Fibroblast of lung (primary cell): ENCODE measurements around the gene SAMD13. TPM values are rescaled to one million over a fixed set of nuclear protein-coding genes. Genes with fewer than 3 reads are reported as not detected.

ENCODE experiments used
- DNase-seq, 2 donors: peaks; one replicate each; pipeline versions ENCODE4 v3.0.0 to v3.0.0-alpha.2; 2010; ENCODE audit warnings: low read depth in 2 of 2
- H2AFZ ChIP-seq: 2 replicates; pipeline ENCODE4 v1.5.1; 2012; ENCODE audit warnings: low read length, control low read depth, inconsistent platforms
- H3K27ac ChIP-seq: 2 replicates; pipeline ENCODE4 v1.5.1; 2011; ENCODE audit warnings: low read length, control low read depth; ENCODE audit not compliant: insufficient read depth
- H3K27me3 ChIP-seq: 2 replicates; pipeline ENCODE4 v1.5.1; 2011; ENCODE audit warnings: mild to moderate bottlenecking, low read length; ENCODE audit not compliant: control insufficient read depth, insufficient read depth
- H3K36me3 ChIP-seq: 2 replicates; pipeline ENCODE4 v1.5.1; 2011; ENCODE audit warnings: low read length; ENCODE audit not compliant: control insufficient read depth, insufficient read depth
- H3K4me1 ChIP-seq: 2 replicates; pipeline ENCODE4 v1.5.1; 2011; ENCODE audit warnings: low read length; ENCODE audit not compliant: control insufficient read depth, insufficient read depth; ENCODE audit errors: extremely low read depth
- H3K4me2 ChIP-seq: 2 replicates; pipeline ENCODE4 v1.5.1; 2011; ENCODE audit warnings: low read length, control low read depth; ENCODE audit not compliant: insufficient read depth; ENCODE audit errors: extremely low read depth
- H3K4me3 ChIP-seq, 4 experiments: fragments of 200-600 bp in 1 of 4; sonication (generic) in 1 of 4; replicated peaks in 1 of 4; 2 replicates each; pipeline ENCODE4 v1.5.1; 2011 to 2016; ENCODE audit warnings: low read length in 4 of 4, low read depth in 3 of 4, mild to moderate bottlenecking in 3 of 4, control low read depth in 2 of 4, inconsistent platforms in 1 of 4, mixed read lengths in 1 of 4; ENCODE audit not compliant: insufficient read depth in 1 of 4; ENCODE audit errors: control extremely low read depth in 1 of 4
- H3K79me2 ChIP-seq: 2 replicates; pipeline ENCODE4 v1.5.1; 2012; ENCODE audit warnings: mild to moderate bottlenecking, low read length, inconsistent platforms; ENCODE audit not compliant: control insufficient read depth, insufficient read depth
- H3K9ac ChIP-seq: 2 replicates; pipeline ENCODE4 v1.5.1; 2011; ENCODE audit warnings: mild to moderate bottlenecking, low read length, control low read depth; ENCODE audit not compliant: insufficient read depth
- H3K9me3 ChIP-seq: 2 replicates; pipeline ENCODE4 v1.5.1; 2012; ENCODE audit warnings: low read depth, low read length; ENCODE audit not compliant: control insufficient read depth, insufficient read depth
- H4K20me1 ChIP-seq: 2 replicates; pipeline ENCODE4 v1.5.1; 2011; ENCODE audit warnings: low read length; ENCODE audit not compliant: control insufficient read depth, insufficient read depth; ENCODE audit errors: extremely low read depth
- EZH2 ChIP-seq: IDR thresholded peaks from 2 replicates; pipeline ENCODE4 v1.5.1; 2012; ENCODE audit warnings: low read length, control low read depth, mild to moderate bottlenecking; ENCODE audit errors: missing control alignments
- polyA minus RNA-seq: library from RNA; depleted of rRNA, polyadenylated mRNA; stranded (reverse); fragments of >200 nt; gene quantifications from 2 replicates; pipeline ENCODE4 v1.2.3, GENCODE V29; 2011; ENCODE audit warnings: low replicate concordance
- polyA plus RNA-seq, 2 donors: library from polyadenylated mRNA; depleted of rRNA in 1 of 2; stranded (reverse) in 1 of 2; unstranded in 1 of 2; fragments of >200 nt; gene quantifications; 2 replicates each; pipeline ENCODE4 v1.2.1, GENCODE V29; 2011 to 2012; ENCODE audit warnings: missing spikeins in 1 of 2
- total RNA-seq: library from RNA; depleted of rRNA; stranded (reverse); fragments of >200 nt; gene quantifications from 2 replicates; pipeline ENCODE4 v1.2.1, GENCODE V29; 2014
- TF ChIP-seq, protein P1 (sequence below), 2 donors: IDR thresholded peaks in 1 of 2; conservative IDR thresholded peaks in 1 of 2; 1 replicate in 1 of 2; 2 replicates in 1 of 2; pipeline ENCODE4 v1.5.1; 2011 to 2012; ENCODE audit warnings: low read length in 2 of 2, control low read depth in 1 of 2, inconsistent platforms in 1 of 2, low read depth in 1 of 2, mild to moderate bottlenecking in 1 of 2

The SAMD13 gene, protein sequence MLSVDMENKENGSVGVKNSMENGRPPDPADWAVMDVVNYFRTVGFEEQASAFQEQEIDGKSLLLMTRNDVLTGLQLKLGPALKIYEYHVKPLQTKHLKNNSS
- 1.3 and 2.5 TPM in 2 replicates for total RNA-seq
- 0.44 and 0.68 TPM in 2 replicates for polyA plus RNA-seq
- polyA plus RNA-seq (2012), result 0.92 and 1.1 TPM in 2 replicates
- polyA minus RNA-seq, result not detected in 2 replicates

DNA sequence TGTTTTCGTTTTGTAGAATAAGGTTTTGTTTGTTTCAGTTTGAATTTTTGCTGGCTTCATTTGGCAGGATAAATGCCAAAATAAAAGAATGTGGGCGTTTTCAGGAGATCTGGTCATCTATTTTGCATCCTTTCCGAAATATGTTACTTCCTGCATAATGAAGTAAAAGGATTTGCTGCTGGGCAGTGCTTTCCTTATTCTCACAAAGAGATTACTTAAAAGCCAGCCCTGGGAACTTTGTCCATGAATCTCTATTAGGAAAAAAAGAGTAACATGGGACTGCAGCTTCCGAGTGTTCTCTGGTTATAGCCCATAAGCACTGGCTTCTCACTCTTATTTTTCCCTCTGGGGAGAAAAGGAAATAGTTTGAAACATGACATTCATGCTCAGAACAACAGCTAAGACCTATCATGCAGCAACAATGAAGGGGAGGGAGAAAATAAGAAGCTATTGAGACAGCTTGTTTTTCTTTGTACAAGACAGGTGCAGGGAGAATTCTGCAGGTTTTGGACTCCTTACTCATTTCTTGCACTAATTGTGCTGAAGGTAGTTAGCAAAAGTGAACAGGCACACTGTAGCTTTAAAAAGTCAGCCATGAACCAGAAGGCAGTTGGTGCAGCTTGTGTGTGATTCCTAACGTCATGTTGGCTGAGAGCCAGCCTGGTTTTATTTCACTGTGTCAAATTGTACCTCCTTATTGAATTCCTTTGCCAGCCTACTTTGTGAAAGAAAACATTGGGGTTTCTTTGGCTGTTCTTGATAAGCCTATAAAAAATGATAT, at the start of gene SAMD13:
Gene SAMD13 (plus strand): TSS at position 705 of the 781 bp plus-strand sequence. CDS start 1,527 bp downstream, outside the sequence.
- peak within 1 kb of the TSS; percentile 87 for H2AFZ ChIP-seq
- peak within 1 kb of the TSS; percentile 89 for H3K4me2 ChIP-seq
- TF ChIP-seq, protein P1, sequence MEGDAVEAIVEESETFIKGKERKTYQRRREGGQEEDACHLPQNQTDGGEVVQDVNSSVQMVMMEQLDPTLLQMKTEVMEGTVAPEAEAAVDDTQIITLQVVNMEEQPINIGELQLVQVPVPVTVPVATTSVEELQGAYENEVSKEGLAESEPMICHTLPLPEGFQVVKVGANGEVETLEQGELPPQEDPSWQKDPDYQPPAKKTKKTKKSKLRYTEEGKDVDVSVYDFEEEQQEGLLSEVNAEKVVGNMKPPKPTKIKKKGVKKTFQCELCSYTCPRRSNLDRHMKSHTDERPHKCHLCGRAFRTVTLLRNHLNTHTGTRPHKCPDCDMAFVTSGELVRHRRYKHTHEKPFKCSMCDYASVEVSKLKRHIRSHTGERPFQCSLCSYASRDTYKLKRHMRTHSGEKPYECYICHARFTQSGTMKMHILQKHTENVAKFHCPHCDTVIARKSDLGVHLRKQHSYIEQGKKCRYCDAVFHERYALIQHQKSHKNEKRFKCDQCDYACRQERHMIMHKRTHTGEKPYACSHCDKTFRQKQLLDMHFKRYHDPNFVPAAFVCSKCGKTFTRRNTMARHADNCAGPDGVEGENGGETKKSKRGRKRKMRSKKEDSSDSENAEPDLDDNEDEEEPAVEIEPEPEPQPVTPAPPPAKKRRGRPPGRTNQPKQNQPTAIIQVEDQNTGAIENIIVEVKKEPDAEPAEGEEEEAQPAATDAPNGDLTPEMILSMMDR (conservative IDR thresholded peaks at IDR 0.05 in 1 of 2, IDR thresholded peaks at IDR 0.05 in 1 of 2; ENCODE audit: low read depth in 1 of 2, low read length in 2 of 2), result no peak
- no peak for TF ChIP-seq EZH2
- no peaks in the 10 kb centered on the region for H3K79me2 ChIP-seq
- H3K36me3 ChIP-seq, result no peaks in the 10 kb centered on the region
- H3K9ac ChIP-seq, result no peak within 1 kb of the TSS
- peak within 1 kb of the TSS; percentile 37 for H3K27ac ChIP-seq
- H3K9me3 ChIP-seq, result no peaks in the 10 kb centered on the region
- H3K4me3 ChIP-seq, result peak within 1 kb of the TSS; percentile 23 to 66 (median 40)
- peak; percentile 79 to 83 for DNase-seq
- H4K20me1 ChIP-seq, result no peaks in the 10 kb centered on the region
- H3K27me3 ChIP-seq, result no peaks in the 10 kb centered on the region
- peaks cover 14% of the 10 kb centered on the region for H3K4me1 ChIP-seq

DNA sequence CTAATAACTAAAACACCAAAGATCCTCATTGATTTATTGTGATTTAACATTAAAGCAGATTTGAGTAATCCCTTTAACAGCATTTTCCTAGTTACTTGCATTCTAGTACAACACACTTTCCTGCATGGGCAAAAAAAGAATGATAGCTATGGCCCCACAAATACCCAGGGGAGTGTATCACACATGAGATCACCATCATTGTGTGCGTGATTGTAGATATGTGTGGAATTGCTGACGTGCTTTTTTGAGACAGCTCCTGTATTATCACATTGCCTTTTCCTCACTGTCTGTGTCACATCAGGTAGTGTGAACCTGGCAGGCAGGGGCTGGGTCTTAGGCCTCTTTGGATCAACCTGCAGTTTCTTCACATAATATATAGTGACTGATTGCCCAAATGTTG, 48.5 kb upstream of the SAMD13 start:
- H3K9me3 ChIP-seq, result no peaks in the 10 kb centered on the region
- H3K9ac ChIP-seq, result no peak overlapping the region
- no peak overlapping the region for H2AFZ ChIP-seq
- no peaks in the 10 kb centered on the region for H3K4me1 ChIP-seq
- H3K27me3 ChIP-seq, result no peaks in the 10 kb centered on the region
- H4K20me1 ChIP-seq, result no peaks in the 10 kb centered on the region
- no peak overlapping the region for H3K27ac ChIP-seq
- no peaks in the 10 kb centered on the region for H3K36me3 ChIP-seq
- no peak overlapping the region for H3K4me2 ChIP-seq
- H3K79me2 ChIP-seq, result no peaks in the 10 kb centered on the region
- H3K4me3 ChIP-seq, result no peak overlapping the region
- TF ChIP-seq, protein P1 (conservative IDR thresholded peaks at IDR 0.05 in 1 of 2, IDR thresholded peaks at IDR 0.05 in 1 of 2; ENCODE audit: low read depth in 1 of 2, low read length in 2 of 2), result no peak
- no peak for TF ChIP-seq EZH2
- peak in 1 of 2 donors; percentile 89 for DNase-seq

GRCh38 chr1:84253891-84254290, 47.6 kb upstream of the SAMD13 start:
- Histone ChIP-seq H3K4me2 (no peak overlapping the region), H2AFZ (no peak overlapping the region), H3K27ac (no peak overlapping the region)

More at GRCh38 chr1:84253891-84254290, 47.6 kb upstream of the SAMD13 start:
- TF ChIP-seq EZH2, result no peak
- TF ChIP-seq, protein P1 (conservative IDR thresholded peaks at IDR 0.05 in 1 of 2, IDR thresholded peaks at IDR 0.05 in 1 of 2; ENCODE audit: low read depth in 1 of 2, low read length in 2 of 2), result no peak
- no peaks in the 10 kb centered on the region for H3K79me2 ChIP-seq
- no peak overlapping the region for H3K9ac ChIP-seq
- no peaks in the 10 kb centered on the region for H3K27me3 ChIP-seq
- no peak overlapping the region for H3K4me3 ChIP-seq
- H3K9me3 ChIP-seq, result no peaks in the 10 kb centered on the region
- no peaks in the 10 kb centered on the region for H4K20me1 ChIP-seq
- H3K36me3 ChIP-seq, result no peaks in the 10 kb centered on the region
- no peaks in the 10 kb centered on the region for H3K4me1 ChIP-seq
- peak; percentile 94 to 98 for DNase-seq
